Fibroblast of skin of abdomen (primary cell): ENCODE data around the gene GRID2IP.

ENCODE experiments used
- DNase-seq: peaks from one replicate; pipeline ENCODE4 v3.0.0-alpha.2; 2013

GRID2IP gene

DNA sequence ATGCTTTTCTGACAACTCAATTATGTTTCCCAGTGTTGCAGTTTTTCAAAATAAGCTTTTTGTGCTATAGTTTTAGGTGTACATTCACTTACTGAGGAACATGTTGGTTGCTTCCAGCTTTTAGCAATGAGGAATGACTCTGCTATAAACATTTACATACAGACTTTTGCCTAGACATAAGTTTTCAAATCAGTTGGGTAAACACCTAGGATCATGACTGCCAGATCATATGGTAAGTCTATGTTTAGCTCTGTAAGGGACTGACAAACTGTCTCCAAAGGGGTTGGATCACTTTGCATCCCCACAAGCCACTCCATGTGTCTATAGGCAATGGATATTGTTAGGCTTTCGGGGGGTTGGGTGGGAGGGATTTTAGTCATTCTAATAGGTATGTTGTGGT, 10.8 kb upstream of the GRID2IP start:
- no peak for DNase-seq

DNA sequence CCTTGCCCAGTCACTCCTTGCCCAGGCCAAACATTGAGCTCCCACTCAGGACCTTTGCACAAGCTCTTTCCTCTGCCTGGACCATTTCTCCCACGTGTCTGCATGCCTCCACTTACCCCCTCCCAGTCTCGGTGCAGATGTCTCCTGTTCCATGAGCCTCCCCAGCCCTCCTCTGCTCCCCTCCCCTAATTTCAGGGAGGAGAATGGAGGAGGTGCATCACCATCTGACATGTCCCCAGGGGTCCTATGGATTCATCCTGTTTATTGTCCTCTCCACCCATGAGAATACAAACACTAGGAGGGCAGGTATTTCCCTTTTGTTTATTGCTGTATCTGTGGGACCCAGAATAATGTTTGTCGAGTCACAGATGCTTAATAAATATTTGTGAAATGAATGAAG, 8.6 kb upstream of the GRID2IP start:
- no peak for DNase-seq

DNA sequence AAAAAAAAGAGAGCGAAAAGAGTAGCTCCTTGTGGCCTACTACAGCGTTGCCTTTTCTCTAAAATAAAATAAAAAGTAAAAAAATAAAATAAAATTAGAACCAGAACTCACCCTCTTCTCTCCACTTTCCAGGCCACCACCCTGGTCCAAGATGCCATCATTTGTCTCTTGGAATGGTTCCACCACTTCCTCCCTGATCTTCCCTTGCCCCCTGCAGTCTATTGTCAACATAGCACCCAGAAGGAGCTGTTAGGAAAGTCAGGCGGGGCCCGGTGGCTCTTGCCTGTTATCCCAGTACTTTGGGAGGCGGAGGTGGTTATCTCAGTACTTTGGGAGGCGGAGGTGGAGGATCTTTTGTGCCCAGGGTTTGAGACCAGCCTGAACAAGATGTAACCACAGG, 7.6 kb upstream of the GRID2IP start:
- DNase-seq: peak; percentile 22

DNA sequence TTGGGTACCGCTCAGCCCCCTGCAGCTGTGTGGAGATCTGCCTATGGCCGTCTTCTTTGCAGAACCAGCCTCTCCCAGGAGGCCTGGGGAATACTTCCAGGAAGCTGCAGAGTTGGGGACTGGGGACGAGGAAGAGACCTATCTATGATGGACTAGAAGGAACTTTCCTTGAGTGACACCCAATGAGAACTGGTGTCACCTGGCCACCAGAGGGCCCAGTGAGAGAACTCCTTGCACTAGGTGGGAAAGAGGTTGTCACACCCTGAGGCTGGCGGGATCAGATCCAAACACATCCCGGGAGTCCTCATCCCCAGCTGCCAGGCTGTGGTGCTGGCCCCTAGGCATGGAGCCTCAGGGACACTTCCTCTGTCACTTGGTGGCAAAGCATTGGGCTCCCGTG, 4.9 kb upstream of the GRID2IP start:
- DNase-seq: no peak

DNA sequence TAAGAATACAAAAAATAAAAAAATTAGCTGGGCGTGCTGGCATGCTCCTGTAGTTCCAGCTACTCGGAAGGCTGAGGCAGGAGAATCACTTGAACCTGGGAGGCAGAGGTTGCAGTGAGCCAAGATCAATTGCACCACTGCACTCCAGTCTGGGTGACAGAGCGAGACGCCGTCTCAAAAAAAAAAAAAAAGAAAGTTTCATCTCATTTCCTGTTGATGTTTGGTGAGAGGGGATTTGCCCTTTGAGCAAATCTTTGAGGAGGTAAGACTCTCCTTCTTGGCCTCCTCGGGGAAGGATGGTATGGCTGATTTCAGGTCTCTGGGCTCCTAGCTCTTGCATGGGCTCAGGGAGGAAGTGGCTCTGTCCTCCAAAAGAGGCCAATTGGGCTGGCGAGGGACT, 3.6 kb upstream of the GRID2IP start:
- DNase-seq: no peak

DNA sequence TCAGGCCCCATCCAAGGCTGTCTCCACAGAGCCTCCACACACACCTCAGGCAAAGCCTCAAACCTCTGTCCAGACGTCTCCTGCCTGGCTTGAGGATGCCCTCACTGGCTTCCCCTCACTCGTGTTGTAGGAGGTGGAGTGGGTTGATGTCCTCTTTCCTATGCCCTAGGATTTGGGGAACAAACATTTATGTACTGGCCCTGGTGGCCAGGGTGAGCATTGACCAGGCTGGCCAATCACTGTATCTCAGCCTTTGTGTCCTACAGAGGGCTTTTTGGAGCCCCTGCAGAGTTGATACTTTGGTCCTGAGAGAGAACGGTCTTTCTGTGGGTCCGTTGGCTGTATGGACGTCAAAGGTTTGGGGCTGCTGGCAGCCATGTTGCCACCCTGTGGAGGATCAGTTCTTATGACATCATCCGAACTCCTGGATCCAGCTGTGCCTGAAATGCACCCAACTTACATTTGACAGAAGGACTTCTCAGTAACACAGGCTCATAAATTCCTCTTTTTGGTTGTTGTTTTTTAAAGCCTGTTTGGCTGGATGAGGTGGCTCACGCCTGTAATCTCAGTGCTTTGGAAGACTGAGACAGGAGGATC, 2.3 kb upstream of the GRID2IP start:
- no peak for DNase-seq

DNA sequence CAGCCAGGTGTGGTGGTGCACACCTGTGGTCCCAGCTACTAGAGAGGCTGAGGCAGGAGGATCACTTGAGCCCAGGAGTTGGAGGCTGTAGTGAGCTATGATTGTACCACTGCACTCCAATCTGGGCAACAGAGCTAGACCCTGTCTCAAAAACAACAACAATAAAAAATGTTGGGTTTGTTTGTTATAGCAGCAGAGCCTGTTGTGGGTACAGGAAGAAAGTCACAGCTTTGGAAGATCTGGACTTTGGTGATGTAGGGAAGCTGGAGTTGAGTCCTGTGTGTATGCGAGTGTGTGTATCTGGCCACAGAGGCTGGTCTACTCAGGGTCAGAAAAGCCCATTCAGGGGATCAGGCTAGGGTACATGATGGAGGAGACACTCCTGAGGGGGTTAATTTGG, 3.9 kb downstream of the GRID2IP start:
- DNase-seq: no peak

DNA sequence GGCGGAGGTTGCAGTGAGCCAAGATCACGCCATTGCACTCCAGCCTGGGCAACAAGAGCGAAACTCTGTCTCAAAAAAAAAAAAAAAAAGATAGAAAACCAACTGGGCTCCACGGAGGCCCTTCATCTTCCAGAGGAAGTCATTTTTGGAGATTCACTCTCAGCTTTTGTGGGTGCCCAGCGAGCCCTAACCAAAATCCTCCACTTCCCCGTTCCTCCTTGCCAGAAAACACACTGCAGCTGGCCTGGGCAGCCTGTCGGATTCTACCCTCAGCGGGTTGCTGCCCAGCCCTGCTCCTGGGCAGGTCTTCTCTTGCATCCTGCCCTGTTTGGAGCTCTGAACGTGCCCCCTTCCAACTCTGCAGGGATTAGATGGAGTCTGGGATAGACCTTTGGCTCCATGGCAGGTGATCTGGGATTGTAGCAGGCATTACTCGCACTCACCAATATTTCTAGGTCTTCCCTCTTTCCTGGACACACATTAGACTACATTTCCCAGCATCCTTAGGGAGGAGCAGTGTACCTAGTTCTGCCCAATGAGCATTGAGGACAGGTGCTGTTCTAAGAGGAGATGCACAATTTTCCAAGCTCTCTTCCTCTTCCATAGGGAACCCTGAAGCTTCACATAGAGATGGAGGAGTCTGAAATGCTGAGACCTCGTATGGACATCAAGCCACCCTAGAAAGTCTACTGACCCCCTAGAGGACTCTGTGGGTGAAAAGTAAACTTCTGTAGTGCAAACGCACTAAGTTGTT, 4.6 kb downstream of the GRID2IP start:
- no peak for DNase-seq

DNA sequence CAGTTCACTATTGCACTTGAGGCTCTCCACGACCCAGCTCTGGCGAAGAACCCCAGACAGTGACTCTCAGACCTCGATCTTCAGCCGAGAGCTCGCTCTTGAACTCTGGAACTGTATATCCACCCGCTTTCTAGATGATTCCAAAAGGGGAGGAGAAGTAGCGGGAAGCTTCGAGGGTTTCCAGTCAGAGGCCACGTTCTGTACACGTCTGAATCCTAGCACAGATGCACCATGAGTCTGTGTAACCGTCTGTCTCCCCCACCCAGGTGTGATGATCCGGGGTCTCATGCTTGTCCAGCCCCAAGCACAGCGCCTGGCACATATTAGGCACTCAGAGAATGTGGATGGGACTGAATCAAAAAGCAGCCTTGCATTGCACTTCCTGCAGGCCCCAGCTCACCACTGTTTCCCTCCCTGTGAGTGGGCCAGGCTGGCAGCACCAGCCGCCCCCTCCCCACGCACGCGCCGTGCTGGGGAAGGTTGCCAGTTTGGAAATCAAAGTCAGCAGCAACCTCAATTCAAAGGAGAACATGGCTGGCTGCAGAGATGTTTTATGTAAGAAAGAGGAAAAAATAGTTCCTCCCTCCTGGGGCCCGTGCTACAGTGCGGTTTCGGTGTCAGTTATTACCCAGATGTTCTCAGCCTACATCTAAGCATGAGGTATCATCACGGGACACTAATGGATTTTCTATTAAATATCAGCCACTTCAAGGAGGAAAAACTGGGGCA, 5.7 kb downstream of the GRID2IP start:
- no peak for DNase-seq

DNA sequence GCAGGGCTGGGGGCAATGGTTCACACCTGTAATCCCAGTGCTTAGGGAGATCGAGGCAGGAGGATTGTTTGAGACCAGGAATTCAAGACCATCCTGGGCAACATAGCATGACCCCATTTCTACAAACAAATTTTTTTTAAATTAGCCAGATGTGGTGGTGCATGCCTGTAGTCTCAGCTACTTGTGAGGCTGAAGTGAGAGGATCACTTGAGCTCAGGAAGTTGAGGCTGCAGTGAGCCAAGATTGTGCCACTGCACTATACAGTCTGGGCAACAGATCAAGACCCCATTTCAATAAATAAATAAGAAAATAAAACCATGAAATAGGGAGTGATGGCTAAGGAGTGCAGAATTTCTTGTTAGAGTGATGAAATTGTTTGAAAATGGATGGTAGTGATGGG, 8.9 kb downstream of the GRID2IP start:
- DNase-seq: no peak

DNA sequence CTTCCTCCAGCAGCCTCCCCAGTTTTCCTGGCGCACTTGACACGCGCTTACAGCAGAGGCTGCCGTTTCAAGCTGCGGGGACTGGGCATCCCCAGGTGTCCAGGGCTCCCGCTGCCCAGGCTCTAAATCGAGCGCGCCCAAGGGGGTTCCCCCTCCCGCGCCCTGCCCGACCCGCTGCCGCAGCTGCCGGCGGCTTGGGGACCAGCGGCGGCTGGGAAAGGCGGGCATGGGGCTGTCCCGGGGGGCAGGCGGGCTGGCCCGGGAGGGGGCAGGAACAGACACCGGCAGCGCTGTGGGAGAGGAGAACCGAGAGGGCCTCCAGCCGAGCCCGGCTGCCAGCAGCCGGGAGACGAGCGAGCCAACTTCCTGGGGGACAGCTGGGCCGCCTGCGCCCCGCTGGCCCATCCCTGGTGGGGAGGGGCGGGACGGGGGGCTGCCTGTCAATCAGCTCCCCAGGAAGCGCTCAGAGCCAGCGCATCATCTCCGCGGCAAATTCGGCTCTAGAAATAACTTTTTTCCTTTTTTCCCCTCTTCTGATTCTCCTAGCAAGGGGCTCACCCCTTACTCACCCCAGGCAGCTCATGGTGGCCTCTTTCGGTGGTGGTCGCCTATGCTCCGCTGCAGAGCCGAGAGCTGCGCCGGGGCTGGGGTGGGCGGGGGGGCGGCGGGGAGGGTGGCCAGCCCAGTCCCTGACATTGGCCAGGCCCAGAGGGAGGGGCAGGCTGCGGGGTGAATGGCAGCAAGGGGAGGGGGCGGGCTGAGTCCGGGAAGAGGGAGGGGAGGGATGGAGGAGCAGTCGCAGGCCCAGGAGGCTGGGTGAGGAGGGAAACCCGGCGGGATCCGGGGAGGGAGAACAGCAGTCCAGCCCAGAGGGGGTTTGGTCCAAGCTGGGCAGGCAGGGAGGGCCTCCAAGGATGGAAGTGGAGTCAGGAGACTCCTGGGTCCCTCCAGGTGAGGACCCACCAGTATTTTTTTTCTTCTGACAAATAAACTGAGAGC, 14.7 kb downstream of the GRID2IP start:
- no peak for DNase-seq

DNA sequence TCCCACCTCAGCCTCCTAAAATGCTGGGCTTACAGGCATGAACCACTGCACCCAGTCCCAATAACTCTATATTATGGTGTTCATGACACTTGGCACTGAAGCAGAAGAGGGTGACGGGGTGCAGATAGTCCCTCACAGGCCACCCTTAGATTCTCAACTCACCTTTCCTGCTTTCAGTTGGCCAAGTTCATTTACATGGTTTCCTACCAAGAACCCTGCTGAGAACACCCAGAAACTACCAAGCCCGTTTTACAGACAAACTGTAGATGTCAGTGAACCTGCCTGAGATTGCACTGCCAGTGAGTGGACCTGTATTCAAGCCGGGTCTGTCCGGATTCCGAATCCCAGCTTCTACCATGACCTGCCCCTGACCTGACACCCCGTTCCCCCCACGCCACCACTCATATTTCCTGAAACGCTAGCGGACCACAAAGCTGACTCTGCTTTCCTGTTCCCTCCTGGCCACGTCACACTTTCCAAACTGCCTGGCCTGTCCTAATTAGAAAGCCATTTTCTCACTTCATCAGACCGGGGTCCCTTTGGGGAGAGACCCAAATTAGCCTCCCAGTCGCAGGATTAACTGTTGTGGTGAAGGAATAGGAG, 17.3 kb downstream of the GRID2IP start:
- DNase-seq: no peak

DNA sequence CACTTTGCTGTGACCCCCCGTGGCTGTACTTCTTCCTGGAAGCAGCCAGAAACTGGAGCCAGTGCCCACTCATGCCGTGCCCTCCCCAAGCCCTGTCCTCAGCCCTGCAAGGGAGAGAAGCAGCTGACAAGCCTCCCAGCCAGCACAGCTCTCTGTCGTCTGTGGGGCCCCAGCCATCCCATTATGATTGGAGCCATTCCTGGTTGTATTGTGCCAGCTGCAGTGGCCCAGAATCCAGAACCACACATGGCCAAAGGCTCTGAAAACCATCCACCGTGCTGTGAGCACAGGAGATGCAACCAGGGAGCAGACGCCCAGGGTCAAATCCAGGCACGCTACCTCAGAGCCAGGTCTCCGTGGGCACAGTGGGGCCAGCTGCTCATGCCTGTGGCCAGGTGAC, 18.7 kb downstream of the GRID2IP start:
- DNase-seq: no peak

DNA sequence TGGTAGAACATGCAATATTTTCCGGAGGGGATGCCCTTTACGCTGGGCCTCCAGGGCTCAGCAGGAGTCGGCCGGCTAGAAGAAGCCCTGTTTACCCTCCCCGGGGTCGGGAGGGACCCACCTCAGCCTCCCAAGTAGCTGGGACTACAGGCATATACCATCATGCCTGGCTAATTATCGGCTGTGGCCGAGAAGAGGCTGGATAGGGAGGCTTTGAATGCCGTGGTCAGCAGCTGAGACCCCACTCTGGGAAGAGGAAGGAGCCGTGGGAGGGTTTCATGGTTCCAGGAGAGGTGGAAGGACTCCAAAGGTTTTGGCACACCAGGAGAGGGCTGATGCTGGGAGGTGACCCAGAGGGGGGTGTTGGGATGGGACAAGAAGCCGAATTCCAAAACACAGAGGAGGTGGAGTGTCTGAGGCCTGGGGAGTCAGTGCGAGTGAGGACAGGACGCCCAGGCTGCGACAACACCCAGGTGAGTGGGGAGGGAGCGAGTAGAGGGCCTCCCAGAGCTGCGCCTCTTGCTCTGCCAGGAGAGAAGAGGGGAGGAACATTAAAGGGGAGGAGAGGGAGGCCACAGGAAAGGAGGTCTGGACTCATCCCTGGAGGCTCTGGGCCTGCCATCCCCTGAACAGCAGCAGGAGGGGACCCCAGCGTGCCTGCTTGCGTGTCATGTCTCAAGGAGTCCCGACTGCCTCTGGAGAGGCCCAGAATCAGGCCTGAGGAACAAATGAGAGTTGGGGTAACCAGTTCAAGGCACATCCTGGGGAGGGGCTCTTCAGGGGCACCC, 19.6 kb downstream of the GRID2IP start:
- no peak for DNase-seq

DNA sequence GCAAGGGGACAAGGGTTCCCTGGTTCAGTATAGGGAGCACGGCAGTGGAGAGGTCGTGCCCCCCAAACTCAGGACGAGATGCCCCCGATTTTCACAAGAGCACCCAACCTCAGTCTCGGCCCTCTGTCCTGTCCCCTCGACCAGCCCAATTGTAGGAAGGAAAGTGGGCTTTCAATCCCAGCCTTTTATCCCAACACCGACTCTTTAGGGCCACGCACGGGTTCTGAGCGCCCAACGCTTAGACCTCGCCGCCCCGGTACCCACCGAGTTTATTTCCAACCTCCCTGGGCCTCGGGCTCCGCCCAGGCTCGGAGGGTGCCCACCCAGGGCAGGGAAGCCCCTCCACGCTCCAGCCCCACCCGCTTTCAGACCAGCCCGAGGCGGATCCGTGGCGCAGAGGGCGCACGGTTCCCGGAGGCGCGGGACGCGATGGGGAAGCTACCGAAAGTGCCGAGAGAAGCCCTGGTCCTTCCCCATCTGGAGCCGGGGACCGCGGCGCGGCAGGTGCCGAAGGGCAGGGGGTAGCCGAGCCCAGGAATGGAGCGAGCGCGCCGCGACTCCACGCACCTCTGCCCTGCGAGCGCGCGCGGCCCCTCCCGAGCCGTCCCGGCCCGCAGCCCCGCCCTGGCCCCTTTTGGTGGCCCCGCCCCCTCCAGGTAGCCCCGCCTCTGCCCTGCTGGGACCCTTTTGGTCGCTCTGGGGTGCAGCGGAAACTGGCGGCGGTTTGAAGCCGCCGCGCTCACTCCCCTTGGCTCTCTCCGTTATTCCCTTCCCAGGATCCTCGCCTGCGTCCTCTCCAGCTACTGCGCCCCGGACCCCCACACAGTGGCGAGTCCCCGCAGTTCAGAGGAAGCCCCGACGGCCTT, 20.4 kb downstream of the GRID2IP start:
- DNase-seq: no peak

DNA sequence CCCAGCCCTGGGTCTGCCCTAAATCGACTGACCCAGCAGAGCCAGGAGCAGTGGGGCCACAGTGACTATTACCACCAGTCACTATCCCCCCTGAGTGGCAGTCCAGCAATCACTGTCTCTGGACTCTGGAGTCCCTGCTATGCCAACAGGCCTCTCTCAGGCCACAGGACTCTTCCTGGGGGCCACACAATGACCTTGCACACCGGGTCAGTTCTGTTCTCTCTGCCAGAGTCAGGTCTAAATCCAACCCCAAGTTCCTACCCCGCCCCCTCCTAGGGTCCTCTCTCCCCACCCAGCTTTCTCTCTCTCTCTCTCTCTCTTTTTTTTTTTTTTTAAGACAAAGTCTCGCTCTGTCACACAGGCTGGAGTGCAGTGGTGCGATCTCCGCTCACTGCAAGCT, 21.6 kb downstream of the GRID2IP start:
- DNase-seq: no peak

DNA sequence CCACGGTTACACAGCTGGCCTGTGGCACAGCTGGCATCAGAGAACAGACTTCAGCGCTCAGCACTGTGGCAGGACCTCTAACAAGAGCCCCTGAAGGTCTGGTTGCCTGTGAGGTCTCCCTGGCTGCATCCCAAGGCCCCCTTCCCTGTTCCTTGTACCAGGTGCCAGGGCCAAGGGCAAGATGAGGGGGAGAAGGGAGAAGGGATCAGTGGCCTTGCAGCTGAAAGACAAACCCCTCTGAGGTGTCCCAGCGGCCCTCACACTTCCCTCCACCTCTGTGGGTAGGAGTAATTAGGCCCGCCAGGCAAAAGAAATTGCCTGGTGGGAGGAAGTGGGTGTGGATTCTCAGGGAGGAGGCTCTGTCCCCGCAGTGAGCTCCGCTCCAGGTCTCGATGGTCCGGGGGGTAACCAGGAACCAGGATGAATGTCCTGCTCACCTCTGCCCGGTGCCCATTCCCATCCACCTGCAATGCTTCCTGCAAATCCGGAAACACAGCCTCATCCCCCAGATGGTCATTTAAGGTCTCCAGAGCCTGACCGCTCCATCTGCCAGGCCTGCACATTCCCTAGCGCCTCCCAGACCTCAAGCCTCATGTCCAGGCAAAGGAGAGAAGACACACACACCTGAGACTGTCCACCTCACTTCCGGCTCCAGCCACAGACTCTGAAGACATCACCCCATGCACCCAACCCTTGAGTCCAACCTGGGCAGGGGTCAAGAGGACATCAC, 22.7 kb downstream of the GRID2IP start:
- no peak for DNase-seq

DNA sequence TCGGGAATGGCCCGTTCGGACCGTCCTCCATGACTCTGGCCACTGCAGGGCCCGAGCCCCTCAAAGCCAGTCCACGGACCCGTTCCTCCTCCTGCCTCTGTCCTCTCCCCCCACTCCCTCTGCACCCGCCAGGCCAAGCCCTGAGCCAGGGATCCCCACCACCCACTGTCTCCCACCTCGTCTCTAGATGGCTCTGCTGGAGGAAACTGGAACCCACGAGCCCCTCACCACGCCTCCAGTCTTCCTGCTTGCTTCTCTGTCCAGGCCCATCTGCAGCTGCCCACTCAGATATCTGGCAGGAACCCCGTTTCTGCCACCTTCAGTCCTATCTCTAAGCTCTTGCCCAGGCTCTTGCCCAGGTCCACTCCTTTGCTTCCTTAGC, 24.3 kb downstream of the GRID2IP start:
- no peak for DNase-seq

DNA sequence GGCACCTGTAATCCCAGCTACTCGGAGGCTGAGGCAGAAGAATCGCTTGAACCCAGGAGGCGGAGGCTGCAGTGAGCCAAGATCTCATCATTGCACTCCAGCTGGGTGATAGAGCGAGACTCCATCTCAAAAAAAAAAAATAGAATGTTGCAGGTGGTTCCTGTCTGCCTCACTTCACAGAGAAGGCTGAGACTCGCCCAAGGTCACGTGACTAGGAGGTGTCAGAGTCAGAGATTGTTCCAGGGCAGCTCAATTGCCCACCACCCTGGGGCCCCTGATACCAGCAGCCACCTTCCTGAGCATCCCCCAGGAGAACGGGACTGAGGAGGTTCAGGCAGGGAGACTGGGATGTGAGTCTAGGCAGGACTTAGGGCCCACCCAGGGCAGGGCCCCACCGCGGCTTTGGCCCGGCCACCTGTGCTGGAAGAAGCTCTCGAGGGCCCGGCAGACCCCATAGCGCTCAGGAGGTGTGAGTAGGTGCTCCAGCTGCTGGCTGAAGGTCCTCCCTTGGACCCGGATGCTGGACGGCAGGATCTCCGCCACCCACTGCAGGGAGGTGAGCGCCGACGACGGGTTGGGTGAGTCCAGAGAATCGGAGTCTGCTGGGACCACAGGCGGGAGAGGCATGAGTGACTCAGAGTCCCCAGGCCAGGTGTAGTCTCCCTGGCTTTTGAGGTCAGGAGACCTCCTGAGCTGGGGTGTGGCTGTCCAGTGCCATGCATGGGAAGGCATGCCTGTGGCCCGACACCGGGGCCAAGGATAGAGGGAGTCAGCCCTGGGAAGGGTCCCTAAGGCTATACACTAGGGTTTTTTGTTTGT, 30.9 kb downstream of the GRID2IP start:
- DNase-seq: no peak
